H1 (cell line): ENCODE data around the gene GPSM1. TPM values are rescaled to one million over a fixed set of nuclear protein-coding genes. Genes with fewer than 3 reads are reported as not detected.

Experiments
- CTCF ChIA-PET: fragments of 300-600 bp; sonication (Branson Sonifier 250); formaldehyde crosslinking; loops from one replicate; lab custom pipeline; 2021; ENCODE audit not compliant: partially characterized antibody; lab: Charles Lee
- POLR2A ChIA-PET: fragments of 300-600 bp; sonication (Branson Sonifier 250); formaldehyde crosslinking; loops from one replicate; lab custom pipeline; 2021; ENCODE audit warnings: inconsistent platforms; ENCODE audit not compliant: partially characterized antibody; lab: Charles Lee
- DNase-seq, 2 experiments: peaks; one replicate each; pipeline versions ENCODE4 v3.0.0 to v3.0.0-alpha.2; 2010 to 2022; ENCODE audit warnings: low spot score in 2 of 2, low read depth in 1 of 2, mixed read lengths in 1 of 2
- FAIRE-seq: peaks from 2 replicates; lab custom pipeline; 2011; peaks lifted over from hg19 to GRCh38; lab: Jason Lieb, UNC
- H2AFZ ChIP-seq: 2 replicates; pipeline ENCODE4 v1.8.1; 2012; ENCODE audit warnings: low read length, inconsistent platforms
- H2AK5ac ChIP-seq: 2 replicates; pipeline ENCODE4 v1.6.1; 2013; ENCODE audit warnings: low read depth, low read length
- H2BK120ac ChIP-seq: replicated peaks from 2 replicates; pipeline ENCODE3; 2013; ENCODE audit warnings: low read depth, low read length, inconsistent platforms
- H2BK12ac ChIP-seq: 2 replicates; pipeline ENCODE4 v1.6.1; 2013; ENCODE audit warnings: low read depth, low read length
- H2BK15ac ChIP-seq: 2 replicates; pipeline ENCODE4 v1.6.1; 2013; ENCODE audit warnings: low read length
- H2BK20ac ChIP-seq: 2 replicates; pipeline ENCODE4 v1.6.1; 2013; ENCODE audit warnings: low read length
- H2BK5ac ChIP-seq: 2 replicates; pipeline ENCODE4 v1.6.1; 2013; ENCODE audit warnings: low read depth, low read length
- H3K14ac ChIP-seq: 2 replicates; pipeline ENCODE4 v1.6.1; 2013; ENCODE audit warnings: inconsistent platforms; ENCODE audit not compliant: insufficient read length
- H3K18ac ChIP-seq: 2 replicates; pipeline ENCODE4 v1.6.1; 2013; ENCODE audit warnings: low read length; ENCODE audit errors: extremely low read depth
- H3K23ac ChIP-seq: 2 replicates; pipeline ENCODE4 v1.6.1; 2013; ENCODE audit warnings: inconsistent platforms; ENCODE audit not compliant: insufficient read length
- H3K23me2 ChIP-seq: 2 replicates; pipeline ENCODE4 v1.6.1; 2013; ENCODE audit warnings: low read depth, low read length
- H3K27ac ChIP-seq: 2 replicates; pipeline ENCODE4 v1.6.1; 2011; ENCODE audit warnings: low read depth, low read length, inconsistent platforms
- H3K27me3 ChIP-seq, 4 experiments: replicated peaks in 1 of 4; 1 replicate in 1 of 4; 2 replicates in 3 of 4; pipeline versions ENCODE4 v1.6.1 to v1.8.1; 2011 to 2013; ENCODE audit warnings: low read length in 3 of 4, mild to moderate bottlenecking in 3 of 4, inconsistent platforms in 2 of 4, mixed read lengths in 2 of 4, moderate library complexity in 1 of 4; ENCODE audit not compliant: control insufficient read depth in 3 of 4, insufficient read depth in 3 of 4; ENCODE audit errors: extremely low read depth in 1 of 4
- H3K36me3 ChIP-seq, 4 experiments: 2 replicates each; pipeline versions ENCODE4 v1.6.1 to v1.8.1; 2011 to 2013; ENCODE audit warnings: mild to moderate bottlenecking in 4 of 4, low read length in 3 of 4, moderate library complexity in 2 of 4, control low read depth in 1 of 4, inconsistent platforms in 1 of 4; ENCODE audit not compliant: insufficient read depth in 4 of 4, control insufficient read depth in 2 of 4
- H3K4ac ChIP-seq: replicated peaks from 2 replicates; pipeline ENCODE3; 2013; ENCODE audit warnings: low read length, low read depth, mixed read lengths, inconsistent platforms; ENCODE audit not compliant: insufficient read length
- H3K4me1 ChIP-seq, 4 experiments: replicated peaks in 1 of 4; 1 replicate in 1 of 4; 2 replicates in 3 of 4; pipeline versions ENCODE4 v1.6.1 to v1.8.1; 2011 to 2013; ENCODE audit warnings: low read length in 3 of 4, inconsistent platforms in 2 of 4, mixed read lengths in 1 of 4; ENCODE audit not compliant: insufficient read depth in 4 of 4, control insufficient read depth in 3 of 4
- H3K4me2 ChIP-seq, 2 experiments: 2 replicates each; pipeline versions ENCODE4 v1.6.1 to v1.8.1; 2011 to 2013; ENCODE audit warnings: low read depth in 2 of 2, low read length in 2 of 2, control low read depth in 1 of 2, inconsistent platforms in 1 of 2, mild to moderate bottlenecking in 1 of 2; ENCODE audit not compliant: insufficient read depth in 1 of 2
- H3K4me3 ChIP-seq, 4 experiments: fragments of 200-600, 300-600 bp in 1 of 4; sonication (generic), shearing (Covaris generic), sonication (Bioruptor Twin) in 1 of 4; 2 replicates each; pipeline versions ENCODE4 v1.5.1 to v1.8.1; 2011 to 2016; ENCODE audit warnings: low read length in 4 of 4, low read depth in 3 of 4, control low read depth in 2 of 4, inconsistent platforms in 2 of 4, mild to moderate bottlenecking in 2 of 4, mixed read lengths in 1 of 4, moderate library complexity in 1 of 4; ENCODE audit not compliant: insufficient read depth in 2 of 4; ENCODE audit errors: extremely low read depth in 1 of 4
- H3K56ac ChIP-seq: replicated peaks from 2 replicates; pipeline ENCODE3; 2013; ENCODE audit warnings: low read depth, mild to moderate bottlenecking, mixed read lengths, low read length, inconsistent platforms; ENCODE audit not compliant: insufficient read length
- H3K79me1 ChIP-seq: 2 replicates; pipeline ENCODE4 v1.6.1; 2013; ENCODE audit warnings: low read depth, low read length, control low read depth
- H3K79me2 ChIP-seq, 2 experiments: 2 replicates each; pipeline versions ENCODE4 v1.6.1 to v1.8.1; 2012 to 2013; ENCODE audit warnings: low read length in 2 of 2, mild to moderate bottlenecking in 2 of 2, inconsistent platforms in 1 of 2; ENCODE audit not compliant: insufficient read depth in 2 of 2, control insufficient read depth in 1 of 2
- H3K9ac ChIP-seq, 4 experiments: replicated peaks in 1 of 4; 1 replicate in 1 of 4; 2 replicates in 3 of 4; pipeline versions ENCODE4 v1.6.1 to v1.8.1; 2011 to 2013; ENCODE audit warnings: low read depth in 3 of 4, low read length in 3 of 4, control low read depth in 2 of 4, mild to moderate bottlenecking in 2 of 4, moderate library complexity in 2 of 4, inconsistent platforms in 1 of 4; ENCODE audit errors: extremely low read depth in 1 of 4
- H3K9me3 ChIP-seq, 2 experiments: 2 replicates each; pipeline versions ENCODE4 v1.6.1 to v1.8.1; 2012 to 2013; ENCODE audit warnings: mild to moderate bottlenecking in 2 of 2, moderate library complexity in 2 of 2, control low read depth in 1 of 2, inconsistent platforms in 1 of 2, low read depth in 1 of 2, low read length in 1 of 2, mixed read lengths in 1 of 2; ENCODE audit not compliant: insufficient read depth in 2 of 2
- H4K20me1 ChIP-seq, 2 experiments: replicated peaks in 1 of 2; 2 replicates each; pipeline versions ENCODE3 to v1.8.1; 2011 to 2013; ENCODE audit warnings: inconsistent platforms in 2 of 2, low read length in 2 of 2, mild to moderate bottlenecking in 1 of 2; ENCODE audit not compliant: insufficient read depth in 2 of 2, control insufficient read depth in 1 of 2
- H4K5ac ChIP-seq: 2 replicates; pipeline ENCODE4 v1.6.1; 2013; ENCODE audit warnings: low read length, low read depth, mixed read lengths, inconsistent platforms; ENCODE audit not compliant: insufficient read length
- H4K8ac ChIP-seq: 2 replicates; pipeline ENCODE4 v1.8.0; 2013; ENCODE audit warnings: mild to moderate bottlenecking, moderate library complexity, low read length, inconsistent platforms; ENCODE audit not compliant: insufficient read depth; ENCODE audit errors: extremely low read depth
- H4K91ac ChIP-seq: replicated peaks from 2 replicates; pipeline ENCODE3; 2013; ENCODE audit warnings: low read length, mixed read lengths, inconsistent platforms; ENCODE audit not compliant: insufficient read length
- BACH1 ChIP-seq: IDR thresholded peaks from 2 replicates; pipeline ENCODE4 v1.6.1; 2012; ENCODE audit warnings: low read length, improper control_type of control experiment
- EZH2 ChIP-seq: fragments of 200-600 bp; sonication (generic); IDR thresholded peaks from 2 replicates; pipeline ENCODE4 v1.7.1; 2012; ENCODE audit warnings: low read depth, mild to moderate bottlenecking, moderate library complexity, low read length, inconsistent platforms; ENCODE audit not compliant: severe bottlenecking
- KDM4A ChIP-seq: IDR thresholded peaks from one replicate; pipeline ENCODE4 v1.7.1; 2012; ENCODE audit warnings: low read depth, mild to moderate bottlenecking, moderate library complexity, low read length, inconsistent platforms; ENCODE audit not compliant: severe bottlenecking
- MAX ChIP-seq: IDR thresholded peaks from 2 replicates; pipeline ENCODE4 v1.6.1; 2012; ENCODE audit warnings: inconsistent platforms
- RNF2 ChIP-seq: fragments of 200-900, 300-1000 bp; sonication (generic); IDR thresholded peaks from 2 replicates; pipeline ENCODE4 v1.7.1; 2016; ENCODE audit warnings: borderline replicate concordance, low read depth, mild to moderate bottlenecking, antibody characterized with exemption, low read length; ENCODE audit not compliant: poor library complexity, severe bottlenecking; ENCODE audit errors: missing control alignments
- SP1 ChIP-seq: IDR thresholded peaks from 2 replicates; pipeline ENCODE4 v1.6.1; 2011; ENCODE audit warnings: low read depth, low read length
- TAF7 ChIP-seq: optimal IDR thresholded peaks from 2 replicates; pipeline ENCODE3; 2011; ENCODE audit warnings: low read depth, mild to moderate bottlenecking, inconsistent platforms, low read length, moderate library complexity, borderline replicate concordance
- USF2 ChIP-seq: IDR thresholded peaks from 2 replicates; pipeline ENCODE4 v1.6.1; 2011; ENCODE audit warnings: low read length, improper control_type of control experiment
- WGBS, 2 experiments: shearing (Covaris generic) in 1 of 2; methylation state at CpG; one replicate each; pipeline versions ENCODE4 v1.1.6 to v1.1.7; 2013 to 2015; ENCODE audit warnings: low lambda C conversion rate in 2 of 2, mixed read lengths in 2 of 2, inconsistent platforms in 1 of 2, low coverage in 1 of 2, missing lambda C conversion rate in 1 of 2; ENCODE audit not compliant: insufficient replicate concordance in 2 of 2, insufficient coverage in 1 of 2, insufficient read length in 1 of 2; ENCODE audit errors: extremely low coverage in 1 of 2, missing lambda C conversion rate in 1 of 2; 5-methylcytosine and 5-hydroxymethylcytosine counted together
- polyA plus RNA-seq, 7 experiments: library from polyadenylated mRNA; depleted of rRNA in 3 of 7; stranded (reverse) in 5 of 7; unstranded in 2 of 7; fragments of >200 nt in 5 of 7; fragments of 200-250 nt in 2 of 7; gene quantifications; 1 replicate in 5 of 7; 2 replicates in 1 of 7; 4 replicates in 1 of 7; pipeline versions ENCODE4 v1.2.1 to v1.2.3, GENCODE V29; 2011 to 2013; ENCODE audit warnings: missing spikeins in 2 of 7, mixed read lengths in 2 of 7
- total RNA-seq: library from RNA; stranded (reverse); fragmentation: NEBNext Ultra II Directional; extraction: Animal tissue kit (Norgen Biotek cat#: 25700); gene quantifications from 2 replicates; pipeline ENCODE4 v1.2.1, GENCODE V29; 2021

The GPSM1 gene
- total and polyA plus RNA-seq, 2 of the 8 experiments (the other 6 are each of a cell fraction or from before 2014, with no cell fraction given): 12.8 to 18.0 TPM

DNA sequence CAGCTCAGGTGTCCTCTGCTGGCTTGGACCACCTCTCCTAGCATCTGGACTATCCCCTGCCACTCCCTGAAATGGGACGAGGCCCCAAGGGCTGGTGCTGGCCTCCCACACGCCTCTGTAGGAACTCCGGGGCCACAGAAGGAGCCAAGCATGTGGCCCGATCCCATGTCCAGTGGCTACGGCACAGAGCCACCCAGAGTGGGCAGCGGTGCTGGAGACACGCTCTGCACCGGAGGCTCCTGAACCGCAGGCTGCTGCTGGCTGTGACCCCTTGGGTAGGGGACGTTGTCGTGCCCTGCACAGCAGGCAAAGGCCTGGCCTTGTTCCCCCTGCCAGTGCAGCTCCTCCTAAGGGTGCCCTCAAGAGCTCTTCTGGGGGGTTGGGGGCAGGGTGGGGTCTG lies 52.6 kb downstream of the GPSM1 start:
- Histone ChIP-seq H3K27me3 (no peaks in the 10 kb centered on the region), H2AFZ (no peak overlapping the region), H3K4me1 (no peaks in the 10 kb centered on the region), H3K56ac (no peak overlapping the region), H4K20me1 (peaks cover 7 to 14% of the 10 kb centered on the region in 2 experiments), H3K4me3 (no peak overlapping the region), H4K8ac (no peak overlapping the region), H3K27ac (no peak overlapping the region), H3K79me1 (no peaks in the 10 kb centered on the region; the same call in 1 of the 2 replicates), H3K36me3 (peaks cover 6 to 57% (median 26%) of the 10 kb centered on the region in 4 experiments; a peak in 7 of 8 replicates), H3K9me3 (no peaks in the 10 kb centered on the region), H3K23ac (no peak overlapping the region), H4K91ac (no peak overlapping the region), H2BK20ac (no peak overlapping the region), H2BK15ac (no peak overlapping the region), H2BK12ac (no peak overlapping the region), H2BK5ac (no peak overlapping the region), H3K18ac (no peak overlapping the region), H4K5ac (no peak overlapping the region), H2BK120ac (no peak overlapping the region), H2AK5ac (no peak overlapping the region), H3K14ac (no peak overlapping the region)
- DNase-seq (no peak), FAIRE-seq (no peak)
- POLR2A ChIA-PET: interaction anchor here (1.1 to 1.9 kb wide), 2 partner anchors 13 to 45 kb away, joined by 4 to 6 read pairs; no protein-coding TSS in a partner anchor
- no peak for TF ChIP-seq RNF2
- no peak for TF ChIP-seq TAF7
- TF ChIP-seq SP1: no peak
- TF ChIP-seq KDM4A: no peak
- TF ChIP-seq EZH2: no peak
- TF ChIP-seq MAX: no peak
- no peak for TF ChIP-seq USF2
- no peak for TF ChIP-seq BACH1
- TF ChIP-seq, all 59 proteins: peak for 0
- Histone ChIP-seq H3K23me2 (no peaks in the 10 kb centered on the region), H3K4ac (no peak overlapping the region), H3K9ac (no peak overlapping the region), H3K4me2 (no peak overlapping the region), H3K79me2 (no peaks in the 10 kb centered on the region)
- CTCF ChIA-PET: interaction anchor here (1.1 to 2.2 kb wide), 3 partner anchors 13 to 107 kb away, joined by 3 to 10 read pairs (median 6); no protein-coding TSS in a partner anchor
- 90% methylated on average over 10 of the region's 11 CpGs; no CpG with 5 or more reads in 1 of the 2 experiments for WGBS, 2 experiments
